ENCODE data around the gene COL24A1. TPM values are rescaled to one million over a fixed set of nuclear protein-coding genes. Genes with fewer than 3 reads are reported as not detected.
A peak's percentile ranks its signal among the peaks of the same experiment; 100 is the strongest.
"Not testable (repeated sequence)": the region's sequence is repeated elsewhere in the genome, so short reads cannot be mapped to it uniquely, and the experiment has no call there.

COL24A1 gene
- total RNA-seq, 1 donor from 2014 or later = not detected

DNA sequence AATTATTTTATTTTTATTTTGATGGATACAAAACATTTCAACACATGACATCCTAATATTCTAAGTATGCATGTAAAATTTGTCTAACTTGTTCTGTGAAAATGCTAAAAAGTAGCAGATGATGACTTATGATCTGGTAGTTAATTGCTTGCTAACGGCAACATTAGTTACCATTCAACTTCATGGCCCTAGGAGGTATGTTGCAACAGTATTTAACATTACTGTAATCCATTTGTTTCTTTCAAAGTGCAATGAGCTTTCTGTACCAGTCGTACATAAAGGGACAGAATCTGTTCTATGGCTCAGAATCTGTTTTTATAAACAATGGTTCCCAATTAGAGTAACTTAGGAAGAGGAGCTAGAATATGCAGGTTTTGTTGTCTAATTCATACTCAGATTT is 356.8 kb downstream of the COL24A1 start:
- ATAC-seq = no peak

DNA sequence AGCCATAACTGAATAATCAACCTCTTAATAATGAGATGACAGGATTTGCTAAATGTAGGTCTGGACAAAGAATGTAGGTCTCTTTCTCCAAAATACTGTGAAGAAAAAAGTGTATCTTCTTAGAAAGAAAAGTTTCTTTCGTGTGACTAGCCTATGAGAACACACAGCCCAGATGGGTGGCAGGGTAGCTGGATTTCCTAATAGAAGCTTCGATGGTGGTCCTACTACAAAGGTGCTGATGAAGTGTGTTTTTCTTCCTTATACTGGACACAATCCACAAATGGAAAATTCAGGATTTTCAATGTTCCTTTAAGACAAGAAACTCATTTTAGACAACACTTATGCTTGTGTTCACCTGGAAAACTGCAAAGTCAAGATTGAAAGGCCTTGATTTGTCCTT is 358.2 kb downstream of the COL24A1 start:
- ATAC-seq = no peak

DNA sequence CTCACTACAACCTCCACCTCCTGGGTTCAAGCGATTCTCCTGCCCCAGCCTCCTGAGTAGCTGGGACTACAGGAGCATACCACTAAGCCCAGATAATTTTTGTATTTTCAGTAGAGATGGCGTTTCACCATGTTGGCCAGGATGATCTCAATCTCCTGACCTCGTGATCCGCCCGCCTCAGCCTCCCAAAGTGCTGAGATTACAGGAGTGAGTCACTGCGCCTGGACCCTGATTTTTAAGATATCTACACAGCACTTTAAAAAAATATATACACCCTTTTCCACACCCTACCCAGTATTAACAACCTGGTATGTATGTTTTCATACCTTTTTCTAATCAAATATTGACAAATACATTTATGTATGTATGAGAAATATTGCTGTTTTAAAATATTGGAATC is 379.6 kb downstream of the COL24A1 start:
- ATAC-seq = not testable (repeated sequence)

DNA sequence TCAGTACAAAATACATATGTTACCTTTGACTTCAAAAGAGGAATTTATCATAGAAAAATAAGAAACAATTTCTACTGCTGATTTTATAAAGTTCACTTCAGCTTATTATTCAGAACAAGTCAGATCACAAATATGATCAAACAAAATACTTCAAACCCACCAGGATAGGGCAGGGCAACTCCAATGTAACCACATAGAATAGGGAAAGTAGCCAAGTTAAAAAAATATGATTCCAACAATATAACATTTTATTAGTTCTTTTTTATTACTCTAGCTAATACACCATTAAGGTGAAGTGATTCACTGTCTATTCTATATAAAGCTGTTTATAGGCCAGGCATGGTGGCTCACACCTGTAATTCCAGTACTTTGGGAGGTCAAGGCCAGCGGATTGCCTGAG is 393.8 kb downstream of the COL24A1 start:
- ATAC-seq = no peak

DNA sequence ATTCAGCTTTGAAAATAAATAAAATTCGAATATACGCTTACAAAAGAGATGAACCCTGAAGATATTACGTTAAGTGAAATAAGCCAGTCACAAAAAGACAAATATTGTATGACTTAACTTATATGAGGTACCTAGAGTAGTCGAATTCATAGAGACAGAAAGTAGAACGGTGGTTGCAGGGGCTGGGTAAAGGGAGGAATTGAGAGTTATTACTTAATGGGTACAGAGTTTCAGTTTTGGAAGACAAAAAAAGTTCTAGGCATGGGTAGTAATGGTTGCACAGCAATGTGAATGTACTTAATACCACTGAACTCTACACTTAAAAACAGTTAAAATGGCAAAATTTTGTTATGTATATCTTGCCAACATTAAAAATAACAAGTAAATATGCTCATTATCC is 399.7 kb downstream of the COL24A1 start:
- ATAC-seq = no peak

DNA sequence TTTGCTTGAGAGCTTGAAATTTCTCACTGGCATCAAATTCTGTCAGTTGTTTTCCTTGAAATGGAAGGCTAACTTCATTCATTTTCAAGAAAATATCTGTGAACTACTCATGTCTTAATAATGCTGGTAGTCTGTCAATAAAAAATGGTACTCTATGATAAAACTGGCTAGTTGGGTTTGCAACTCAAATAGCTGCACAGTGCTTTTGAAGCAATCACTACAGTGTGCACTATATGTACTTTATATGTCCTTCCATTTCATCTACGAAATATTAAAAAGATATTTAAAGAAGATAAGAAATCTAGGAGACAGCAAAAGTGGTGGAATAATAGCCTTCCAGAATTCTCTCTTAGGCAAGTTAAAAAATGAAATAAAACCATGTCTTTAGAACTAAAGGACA is 408.5 kb downstream of the COL24A1 start:
- ATAC-seq = no peak

DNA sequence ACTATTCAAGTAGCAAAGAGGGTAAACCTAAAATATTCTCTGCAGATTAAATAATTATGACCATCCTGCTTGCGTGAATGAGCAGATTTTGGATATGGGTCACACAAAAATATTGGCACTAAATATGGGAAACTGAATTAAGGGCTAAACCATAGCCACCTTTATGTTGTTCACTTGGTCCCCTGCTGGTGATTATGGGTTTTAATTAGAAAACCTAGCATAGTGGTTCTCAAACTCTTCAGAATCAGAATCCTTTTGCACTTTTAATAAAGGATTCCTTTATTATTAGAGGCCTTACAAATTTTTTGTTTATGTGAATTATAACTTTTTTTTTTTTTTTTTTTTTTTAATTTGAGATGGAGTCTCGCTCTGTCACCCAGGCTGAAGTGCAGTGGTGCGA is 409.8 kb downstream of the COL24A1 start:
- ATAC-seq = no peak

DNA sequence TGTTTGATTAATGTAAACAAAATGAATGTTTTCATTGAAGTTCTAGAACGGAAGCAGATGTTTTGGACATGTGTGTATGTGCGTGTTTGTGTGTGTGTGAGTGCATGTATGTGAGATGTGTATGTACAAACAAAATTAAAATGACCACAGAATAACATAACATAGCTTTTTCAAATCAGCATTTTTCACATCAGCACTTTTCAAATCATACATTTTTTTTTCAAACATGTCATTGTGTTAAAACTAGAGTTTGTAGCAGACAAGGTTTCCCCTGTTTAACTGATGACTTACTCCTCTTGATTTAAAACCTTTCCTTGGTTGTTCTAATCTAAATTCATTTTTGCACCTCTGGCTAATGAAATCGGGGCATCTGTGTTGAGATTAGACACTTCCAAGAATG is 412.8 kb downstream of the COL24A1 start:
- no peak for ATAC-seq

DNA sequence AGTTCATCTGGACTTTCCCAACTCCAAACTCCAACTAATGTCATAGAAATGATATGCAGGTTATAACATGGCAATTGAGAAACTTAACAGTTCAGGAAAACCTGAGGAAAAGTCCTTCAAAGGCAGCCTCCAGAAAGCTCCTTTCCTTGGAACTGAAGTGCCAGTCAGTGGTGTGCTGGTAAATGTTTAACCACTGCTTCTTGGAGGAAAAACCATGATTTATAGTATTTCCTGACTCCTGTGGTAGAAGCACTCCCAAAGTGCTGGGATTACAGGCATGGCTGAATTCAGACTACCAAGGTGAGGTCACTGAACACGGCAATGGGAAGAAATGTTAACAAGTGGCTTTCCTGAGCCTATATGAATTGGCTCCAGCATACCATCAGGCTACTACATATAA is 421.6 kb downstream of the COL24A1 start:
- no peak for ATAC-seq

DNA sequence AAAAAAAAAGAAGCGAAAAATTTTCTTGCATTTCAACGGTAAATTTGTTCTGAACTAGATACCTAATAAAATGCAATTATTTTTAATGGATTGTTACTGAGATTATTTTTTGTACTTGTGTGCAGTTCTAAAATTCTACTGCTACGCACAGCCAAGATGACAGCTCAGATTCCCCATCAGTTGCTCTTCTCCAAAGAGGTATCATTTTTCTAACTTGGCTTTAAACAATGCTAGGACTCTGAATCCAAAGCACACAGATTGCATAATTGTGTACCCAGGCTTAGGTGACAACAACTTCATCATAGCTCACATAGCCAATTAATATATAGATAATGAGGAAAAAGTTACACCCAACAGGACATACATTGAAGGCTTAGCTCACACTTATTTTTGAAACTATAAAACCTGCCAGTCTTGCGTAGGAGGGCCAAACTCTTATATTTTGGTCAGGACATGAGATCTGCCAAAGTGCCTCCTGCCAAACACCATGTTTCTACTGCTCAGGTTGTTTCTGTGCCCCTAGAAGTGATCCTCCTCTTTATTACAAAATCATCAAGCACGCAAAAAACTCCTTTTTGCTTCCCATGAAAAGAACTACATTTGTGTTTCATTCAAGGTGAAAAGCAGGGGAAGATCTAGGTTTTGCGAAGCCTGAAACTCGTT is 437.8 kb downstream of the COL24A1 start:
- ATAC-seq = no peak

DNA sequence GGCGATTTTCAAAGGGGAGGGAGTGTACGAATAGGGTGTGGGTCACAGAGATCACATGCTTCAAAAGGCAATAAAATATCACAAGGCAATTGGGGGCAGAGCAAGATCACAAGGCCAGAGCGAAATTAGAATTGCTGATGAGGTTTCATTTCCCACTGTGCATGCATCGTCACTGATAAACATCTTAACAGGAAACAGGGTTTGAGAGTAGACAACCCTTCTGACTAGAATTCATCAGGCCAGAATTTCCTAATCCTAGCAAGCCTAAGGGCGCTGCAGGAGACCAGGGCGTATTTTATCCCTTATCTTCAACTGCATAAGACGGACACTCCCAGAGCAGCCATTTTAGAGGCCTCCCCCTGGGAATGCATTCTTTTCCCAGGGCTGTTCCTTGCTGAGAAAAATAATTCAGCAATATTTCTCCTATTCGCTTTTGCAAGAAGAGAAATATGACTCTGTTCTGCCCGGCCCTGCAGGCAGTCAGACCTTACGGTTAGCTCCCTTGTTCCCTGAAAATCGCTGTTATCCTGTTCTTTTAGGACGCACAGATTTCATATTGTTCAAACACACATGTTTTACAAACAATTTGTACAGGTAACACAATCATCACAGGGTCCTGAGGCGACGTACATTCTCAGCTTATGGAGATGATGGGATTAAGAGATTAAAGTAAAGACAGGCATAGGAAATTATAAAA is 442.0 kb downstream of the COL24A1 start:
- not testable (repeated sequence) for ATAC-seq

DNA sequence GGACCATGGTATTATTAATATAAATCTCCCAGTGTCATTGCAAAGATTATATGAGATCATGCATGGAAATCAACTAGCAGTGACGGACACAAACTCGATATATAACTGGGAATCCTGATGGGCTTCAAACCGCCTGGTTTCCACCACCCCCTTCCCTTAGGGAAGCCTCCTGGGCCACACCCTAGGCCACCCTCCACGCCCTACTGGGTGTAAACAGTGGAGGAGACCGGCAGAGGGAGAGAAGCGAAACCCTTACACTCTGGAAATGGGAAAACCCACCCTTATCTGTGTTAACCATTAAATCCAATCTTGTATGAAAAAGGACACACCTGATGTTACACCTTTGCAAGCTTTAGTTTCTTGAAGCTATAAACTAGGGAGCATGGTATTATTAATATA is 447.7 kb downstream of the COL24A1 start:
- peak; percentile 19 for ATAC-seq

DNA sequence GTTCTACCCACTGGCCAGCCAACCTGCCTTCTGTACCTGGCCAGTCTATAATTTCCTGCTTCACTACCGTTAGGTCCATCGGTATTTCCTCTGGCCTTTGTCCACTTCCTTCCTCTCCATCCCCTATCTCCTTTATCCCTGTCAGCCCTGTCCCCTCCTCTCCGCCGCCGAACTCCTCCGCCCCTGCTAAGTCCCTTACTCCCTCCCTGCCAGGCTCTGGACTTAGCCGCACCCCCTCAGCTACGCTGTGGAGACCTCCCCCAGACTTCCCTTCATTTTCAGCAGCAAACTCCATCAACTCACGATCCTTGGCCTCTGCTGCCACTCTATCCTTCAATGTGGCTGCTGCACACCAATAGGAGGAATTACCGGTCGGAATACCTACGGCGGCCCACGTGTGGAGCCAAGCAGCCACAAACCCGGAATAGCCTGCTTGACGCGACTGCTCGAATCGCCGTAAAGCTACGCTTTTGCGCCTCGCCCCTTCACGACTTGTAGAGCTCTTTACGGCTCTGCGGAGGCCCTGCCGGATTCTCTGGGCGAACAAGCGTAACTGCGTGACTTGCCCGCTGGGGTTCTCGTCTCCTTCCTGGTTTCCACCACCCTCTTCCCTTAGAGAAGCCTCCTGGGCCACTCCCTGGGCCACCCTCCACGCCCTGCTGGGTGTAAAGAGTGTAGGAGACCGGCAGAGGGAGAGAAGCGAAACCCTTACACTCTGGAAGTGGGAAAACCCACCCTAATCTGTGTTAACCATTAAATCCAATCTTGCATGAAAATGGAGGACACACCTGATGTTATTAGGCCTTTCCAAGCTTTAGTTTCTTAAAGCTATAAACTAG is 448.4 kb downstream of the COL24A1 start, which contains the start of gene ZNHIT6:
Gene ZNHIT6 (minus strand): TSS at position 444 of the 839 bp plus-strand sequence. CDS start 149 bp downstream, at position 295.
- ATAC-seq = peak; percentile 98

DNA sequence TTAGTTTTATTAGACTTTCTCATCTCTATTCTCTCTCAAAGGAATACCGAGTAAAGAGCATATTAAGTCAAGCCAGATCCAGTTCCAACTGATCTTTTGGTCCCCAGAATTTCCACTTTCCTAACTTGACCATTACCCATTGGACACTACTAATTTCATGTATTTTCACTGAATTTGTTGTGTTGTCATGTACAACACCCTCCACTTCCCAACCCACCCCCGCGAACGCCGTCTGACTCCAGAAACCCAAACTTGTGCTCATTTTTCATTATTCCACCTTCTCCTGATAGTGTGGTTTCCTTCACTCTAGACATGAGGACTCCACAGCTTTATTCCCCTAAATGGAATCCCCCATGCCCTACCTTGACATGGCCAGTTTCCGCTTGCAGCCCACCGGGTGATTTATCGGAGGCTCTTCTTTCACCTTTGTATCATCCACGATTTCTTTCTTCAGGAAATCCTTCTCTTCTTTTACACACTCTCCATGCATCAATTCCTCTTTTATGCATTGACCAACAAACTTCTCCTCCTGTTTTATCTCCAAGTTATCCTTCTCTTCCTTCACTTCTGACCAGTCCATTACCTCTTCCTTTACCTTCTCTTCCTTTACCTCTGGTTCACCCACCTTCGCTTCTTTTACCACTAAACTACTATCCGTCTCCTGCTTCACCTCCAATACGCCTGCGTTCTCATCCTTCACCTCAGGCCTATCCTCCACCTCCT is 449.1 kb downstream of the COL24A1 start:
- ATAC-seq = peak; percentile 17

DNA sequence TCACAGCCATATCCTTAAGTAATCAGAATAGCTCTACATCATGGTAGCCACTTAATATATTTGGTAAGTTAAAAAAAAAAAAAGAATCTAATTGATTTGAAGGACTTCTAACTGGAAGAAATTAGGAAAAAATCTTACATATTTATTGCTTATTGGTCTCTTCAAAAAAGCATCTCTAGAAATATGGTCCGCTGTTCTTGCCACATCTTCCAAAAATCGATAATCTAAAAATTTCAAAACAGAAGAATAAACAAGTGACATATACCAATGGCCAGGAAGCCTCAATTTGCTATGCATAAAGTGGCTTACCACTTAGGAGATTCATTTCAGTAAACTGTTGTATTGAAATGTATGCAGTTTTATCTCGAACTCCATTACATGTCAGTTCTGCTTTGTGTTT is 450.6 kb downstream of the COL24A1 start:
- ATAC-seq = no peak

DNA sequence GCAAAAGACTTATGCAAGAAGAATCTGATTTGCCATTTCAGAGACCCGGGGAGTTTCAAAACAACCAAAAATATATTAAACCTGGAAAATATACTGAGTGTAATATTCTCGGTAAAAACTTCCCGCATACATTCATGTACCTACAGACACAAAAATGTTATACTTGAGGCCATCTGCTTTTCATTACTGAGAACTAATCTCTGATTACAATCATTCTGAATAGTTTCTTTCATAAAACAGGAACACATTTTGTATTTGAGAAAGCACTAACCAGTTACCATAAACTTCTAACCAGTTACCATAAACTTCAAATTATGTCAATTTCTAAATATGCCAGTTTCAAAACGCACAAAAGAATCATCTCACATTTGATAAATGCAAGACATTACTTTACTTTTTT is 456.1 kb downstream of the COL24A1 start:
- no peak for ATAC-seq

DNA sequence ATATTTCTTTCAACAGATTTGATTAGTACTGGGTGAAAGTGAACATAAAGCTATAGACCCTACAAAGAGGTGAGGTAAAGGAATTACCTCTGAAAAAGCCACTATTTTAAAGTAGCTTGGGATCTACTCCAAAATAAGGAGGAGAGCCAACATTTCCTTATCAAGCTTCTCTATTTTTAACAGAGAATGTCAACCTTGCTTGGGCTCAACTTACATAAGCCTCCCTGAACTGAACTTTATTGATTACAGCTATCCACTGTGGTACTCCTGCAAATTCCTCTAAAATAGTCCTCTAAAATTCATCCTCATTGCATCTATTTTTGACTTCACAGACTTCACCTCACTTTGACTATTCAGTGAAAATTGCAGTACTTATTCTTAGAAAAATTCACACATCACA is 458.7 kb downstream of the COL24A1 start:
- no peak for ATAC-seq

DNA sequence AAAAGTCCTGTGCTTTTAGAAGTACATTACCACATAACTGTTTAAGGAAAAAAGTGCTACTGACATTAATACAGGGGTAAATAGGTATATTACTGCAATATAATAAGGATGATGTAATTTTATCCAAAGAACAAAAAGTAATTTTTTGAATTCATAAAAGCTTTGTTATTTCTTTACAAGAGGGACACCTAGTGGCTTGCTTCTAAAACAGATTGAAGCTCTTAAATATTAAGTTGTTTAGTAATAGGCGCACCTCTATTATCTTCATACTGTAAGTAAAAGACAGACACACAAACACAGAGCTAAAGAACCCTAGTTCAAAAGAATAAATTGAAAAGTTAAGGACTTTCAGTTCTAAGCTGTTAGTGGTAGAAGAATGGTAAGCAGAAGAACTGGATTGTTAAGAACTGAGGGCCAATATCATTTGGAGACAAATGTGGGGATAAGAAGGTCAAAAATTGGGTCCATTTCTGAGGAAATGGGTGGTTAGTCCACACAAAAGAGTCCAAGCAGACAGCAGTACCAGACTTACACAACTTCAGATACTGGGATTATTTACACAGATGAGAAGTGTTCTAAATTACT is 463.8 kb downstream of the COL24A1 start:
- no peak for ATAC-seq

DNA sequence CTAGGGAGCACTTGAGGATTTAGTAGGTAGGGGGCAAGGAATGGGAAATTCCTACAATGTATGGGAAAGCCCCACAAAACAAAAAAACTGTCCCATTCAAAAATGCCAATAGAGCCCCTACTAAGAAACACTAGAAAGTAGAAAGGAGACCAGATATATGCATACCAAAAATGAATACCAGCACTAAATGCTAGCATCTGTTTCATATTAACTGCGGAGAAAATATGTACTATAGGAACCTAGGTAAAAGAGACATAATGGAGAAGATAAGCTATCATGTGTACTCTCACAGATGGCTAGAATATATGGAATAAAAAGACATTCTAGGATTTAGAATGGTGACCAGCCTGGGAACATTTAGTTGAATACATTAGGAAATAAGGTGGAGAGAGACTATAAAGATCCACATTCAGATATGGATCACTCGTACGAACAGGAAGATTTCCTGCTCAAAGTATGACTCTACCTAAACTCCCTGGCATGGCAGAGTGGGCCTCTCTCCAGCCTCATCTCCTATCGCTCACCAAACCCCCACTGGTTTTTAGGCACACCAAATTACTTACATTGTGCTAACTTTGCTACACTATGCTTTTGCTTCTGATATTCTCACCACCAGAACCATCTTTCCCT is 466.7 kb downstream of the COL24A1 start:
- ATAC-seq = no peak

DNA sequence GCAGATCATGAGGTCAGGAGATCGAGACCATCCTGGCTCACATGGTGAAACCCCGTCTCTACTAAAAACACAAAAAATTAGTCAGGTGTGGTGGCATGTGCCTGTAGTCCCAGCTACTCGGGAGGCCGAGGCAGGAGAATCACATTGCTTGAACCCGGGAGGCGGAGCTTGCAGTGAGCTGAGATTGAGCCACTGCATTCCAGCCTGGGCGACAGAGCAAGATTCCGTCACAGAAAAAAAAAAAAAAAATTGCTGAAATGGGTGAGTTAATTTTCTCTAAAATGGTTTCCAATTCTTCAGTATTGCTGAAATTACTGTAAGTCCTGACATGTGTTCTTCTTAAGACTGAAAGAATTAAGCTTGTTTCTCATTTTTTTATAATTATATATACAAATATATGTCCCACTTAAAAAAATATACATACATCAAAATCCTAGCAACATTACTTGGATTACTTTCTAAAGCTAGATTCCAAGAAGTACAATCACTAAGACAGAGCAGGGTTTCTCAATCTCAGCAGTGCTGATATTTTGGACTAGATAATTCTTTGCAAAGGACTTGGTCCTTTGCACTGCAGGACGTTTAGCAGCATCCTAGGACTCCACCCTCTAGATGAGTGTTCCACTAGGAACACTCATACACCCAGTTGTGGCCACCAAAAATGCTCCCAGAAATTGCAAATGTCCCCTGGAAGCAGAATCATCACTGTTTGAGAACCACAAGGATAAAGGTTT is 473.1 kb downstream of the COL24A1 start:
- no peak for ATAC-seq

DNA sequence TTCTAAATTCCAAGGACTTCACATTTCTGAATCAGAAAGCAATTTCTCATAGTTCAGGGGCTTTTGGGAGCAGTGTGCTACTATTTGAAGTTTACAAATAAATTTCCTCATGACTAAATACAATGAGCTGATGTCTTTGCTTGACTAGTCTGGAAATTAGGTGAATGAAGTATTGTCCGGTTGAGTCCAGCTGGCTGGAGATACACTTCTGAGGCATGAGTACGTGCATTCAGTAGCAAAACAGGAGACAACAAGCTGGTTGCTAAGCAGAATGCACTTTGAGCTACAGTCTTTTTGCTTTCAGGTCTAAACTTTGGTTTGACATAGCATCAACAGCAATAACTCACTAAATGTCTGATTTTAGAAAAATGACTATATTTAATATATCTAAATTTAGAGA is 475.5 kb downstream of the COL24A1 start:
- no peak for ATAC-seq

Measured in esophagus mucosa (tissue), 1 donor.